ENCODE data around the gene CPO. TPM values are rescaled to one million over a fixed set of nuclear protein-coding genes. Genes with fewer than 3 reads are reported as not detected.

CPO gene
- total RNA-seq, 1 experiment from 2014 or later, result 0.32 TPM

- ChIA-PET POLR2A (no interaction called here), CTCF (no interaction called here), RAD21 (ENCODE audit: low non-redundant PET in 1 of 2, low total read pairs in 2 of 2, uncharacterized antibody in 2 of 2, unreplicated experiment in 2 of 2) (no interaction called here)
- Histone ChIP-seq H3K4me1 (ENCODE audit: control insufficient read depth in 1 of 2, insufficient read depth in 2 of 2, low read length in 2 of 2) (no peaks in the 10 kb centered on the region), H3K9me2 (ENCODE audit: insufficient read depth) (no peaks in the 10 kb centered on the region), H3K27ac (ENCODE audit: low read depth, low read length) (no peak overlapping the region), H4K20me1 (ENCODE audit: insufficient read depth) (no peaks in the 10 kb centered on the region), H3K9me3 (ENCODE audit: control insufficient read depth in 1 of 2, insufficient read depth in 1 of 2, low read depth in 1 of 2, low read length in 2 of 2) (no peaks in the 10 kb centered on the region), H3K4me3 (replicated peaks in 1 of 2; ENCODE audit: low read depth in 1 of 2, low read length in 2 of 2) (no peak overlapping the region), H3K27me3 (ENCODE audit: insufficient read depth, low read length) (no peaks in the 10 kb centered on the region), H3K9ac (ENCODE audit: low read length) (no peak overlapping the region), H3K79me2 (ENCODE audit: insufficient read depth, low read length) (no peaks in the 10 kb centered on the region), H2AFZ (ENCODE audit: low read depth, low read length, poor library complexity, severe bottlenecking) (no peak overlapping the region), H3K4me2 (ENCODE audit: low read length) (no peak overlapping the region), H3K36me3 (ENCODE audit: control insufficient read depth in 1 of 2, insufficient read depth in 2 of 2, low read length in 2 of 2) (no peaks in the 10 kb centered on the region)
- no peak for TF ChIP-seq TCF7L2 (IDR thresholded peaks at IDR 0.05; ENCODE audit: borderline replicate concordance, extremely low read depth, insufficient read depth, insufficient read length)
- TF ChIP-seq POLR2A (IDR thresholded peaks at IDR 0.05; ENCODE audit: borderline replicate concordance, extremely low read depth, insufficient read depth, insufficient read length), result no peak
- TF ChIP-seq, protein P1, sequence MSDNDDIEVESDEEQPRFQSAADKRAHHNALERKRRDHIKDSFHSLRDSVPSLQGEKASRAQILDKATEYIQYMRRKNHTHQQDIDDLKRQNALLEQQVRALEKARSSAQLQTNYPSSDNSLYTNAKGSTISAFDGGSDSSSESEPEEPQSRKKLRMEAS (IDR thresholded peaks at IDR 0.05), result no peak
- no peak for TF ChIP-seq EGR1 (IDR thresholded peaks at IDR 0.05; ENCODE audit: low read depth)
- TF ChIP-seq POLR2AphosphoS5 (IDR thresholded peaks at IDR 0.05; ENCODE audit: low read depth, low read length), result no peak
- TF ChIP-seq EZH2phosphoT487 (IDR thresholded peaks at IDR 0.05; ENCODE audit: borderline replicate concordance), result no peak
- no peak for TF ChIP-seq ZNF274 (IDR thresholded peaks at IDR 0.05; ENCODE audit: low read depth, low read length)
- TF ChIP-seq ZBTB33 (IDR thresholded peaks at IDR 0.05; ENCODE audit: extremely low read depth, insufficient replicate concordance, low read length), result no peak
- TF ChIP-seq SRF (IDR thresholded peaks at IDR 0.05; ENCODE audit: low read depth), result no peak
- BruUV-seq (replicated peaks), result no TSS peak
- DNase-seq (ENCODE audit: low read depth, low spot score) (no peak), ATAC-seq (no peak)
- intact Hi-C loops (cut with micrococcal nuclease), result no loop called here
Observed at GRCh38 chr2:206996556-206997065, 57.3 kb downstream of the CPO start.

Data from HCT116 (cell line).